ENCODE results near the gene JPH2. TPM values are rescaled to one million over a fixed set of nuclear protein-coding genes. Genes with fewer than 3 reads are reported as not detected.
A peak's percentile ranks its signal among the peaks of the same experiment; 100 is the strongest.

The JPH2 gene
- total and polyA plus RNA-seq, 2 donors = 0.14 to 2.0 TPM

DNA sequence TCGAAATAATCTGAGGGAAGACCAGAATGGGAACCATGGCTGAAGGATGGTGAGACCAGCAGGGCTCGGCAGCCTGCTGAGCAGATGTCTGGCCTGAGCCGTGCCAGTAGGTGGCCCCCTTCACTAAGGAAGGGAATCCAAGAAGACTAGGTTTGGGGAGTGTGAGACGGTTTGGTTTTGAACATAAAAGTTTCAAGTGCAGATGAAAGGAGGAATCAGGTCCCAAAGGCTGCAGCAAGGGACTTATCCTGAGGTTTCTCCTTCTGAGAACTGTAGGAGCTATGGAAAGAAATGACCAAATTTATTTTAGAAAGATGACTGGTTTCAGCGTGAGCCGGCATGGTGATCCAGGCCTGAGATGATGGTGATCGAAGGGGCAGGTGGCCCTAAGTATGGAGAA lies 28.1 kb upstream of the JPH2 start:
- H3K27me3 ChIP-seq (ENCODE audit: control insufficient read depth in 2 of 2, insufficient read depth in 1 of 2, low read length in 1 of 2) = no peaks in the 10 kb centered on the region
- peaks cover 23 to 43% of the 10 kb centered on the region in 2 donors for H3K4me1 ChIP-seq (ENCODE audit: control insufficient read depth in 2 of 2, insufficient read depth in 2 of 2, low read length in 2 of 2)
- DNase-seq (ENCODE audit: low read depth in 6 of 9, low spot score in 9 of 9) = peak in 6 of 9 donors; percentile 52 to 84 (median 66)
- no peaks in the 10 kb centered on the region for H3K9me3 ChIP-seq (ENCODE audit: control insufficient read depth in 2 of 2, insufficient read depth in 1 of 2, low read length in 1 of 2)
- H3K36me3 ChIP-seq (ENCODE audit: control insufficient read depth in 2 of 2, insufficient read depth in 2 of 2, low read length in 1 of 2) = no peaks in the 10 kb centered on the region
- H3K27ac ChIP-seq (ENCODE audit: low read depth in 1 of 2, low read length in 1 of 2) = no peak overlapping the region
- 56% methylated on average over 7 of the region's 7 CpGs for WGBS
- no peak overlapping the region for H3K4me3 ChIP-seq (ENCODE audit: low read length in 2 of 2)

DNA sequence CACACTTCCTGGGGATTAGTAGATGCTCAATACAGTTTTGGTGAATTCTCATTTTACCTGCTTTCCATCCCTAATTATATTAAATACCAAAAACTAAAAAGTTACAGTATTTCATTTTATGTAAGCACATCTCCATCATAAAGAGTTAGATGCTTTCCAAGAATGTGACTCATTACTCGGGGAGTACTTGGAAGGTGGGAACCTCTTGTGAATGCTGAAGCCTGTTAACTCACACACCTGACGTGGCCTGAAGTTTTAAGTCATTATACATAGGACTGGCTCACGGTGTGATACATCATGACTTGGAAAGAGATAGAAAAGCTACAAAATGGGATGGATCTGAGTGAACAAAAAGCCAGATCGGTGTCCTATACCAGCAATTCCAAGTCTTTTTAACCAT lies 25.8 kb upstream of the JPH2 start:
- Histone ChIP-seq H3K27ac (ENCODE audit: low read depth in 1 of 2, low read length in 1 of 2) (no peak overlapping the region), H3K4me1 (ENCODE audit: control insufficient read depth in 2 of 2, insufficient read depth in 2 of 2, low read length in 2 of 2) (peaks cover 19 to 21% of the 10 kb centered on the region in 2 donors), H3K9me3 (ENCODE audit: control insufficient read depth in 2 of 2, insufficient read depth in 1 of 2, low read length in 1 of 2) (no peaks in the 10 kb centered on the region), H3K27me3 (ENCODE audit: control insufficient read depth in 2 of 2, insufficient read depth in 1 of 2, low read length in 1 of 2) (no peaks in the 10 kb centered on the region), H3K36me3 (ENCODE audit: control insufficient read depth in 2 of 2, insufficient read depth in 2 of 2, low read length in 1 of 2) (no peaks in the 10 kb centered on the region), H3K4me3 (ENCODE audit: low read length in 2 of 2) (no peak overlapping the region)
- WGBS = 97% methylated on average over 4 of the region's 4 CpGs
- no peak for DNase-seq (ENCODE audit: low read depth in 6 of 9, low spot score in 9 of 9)

DNA sequence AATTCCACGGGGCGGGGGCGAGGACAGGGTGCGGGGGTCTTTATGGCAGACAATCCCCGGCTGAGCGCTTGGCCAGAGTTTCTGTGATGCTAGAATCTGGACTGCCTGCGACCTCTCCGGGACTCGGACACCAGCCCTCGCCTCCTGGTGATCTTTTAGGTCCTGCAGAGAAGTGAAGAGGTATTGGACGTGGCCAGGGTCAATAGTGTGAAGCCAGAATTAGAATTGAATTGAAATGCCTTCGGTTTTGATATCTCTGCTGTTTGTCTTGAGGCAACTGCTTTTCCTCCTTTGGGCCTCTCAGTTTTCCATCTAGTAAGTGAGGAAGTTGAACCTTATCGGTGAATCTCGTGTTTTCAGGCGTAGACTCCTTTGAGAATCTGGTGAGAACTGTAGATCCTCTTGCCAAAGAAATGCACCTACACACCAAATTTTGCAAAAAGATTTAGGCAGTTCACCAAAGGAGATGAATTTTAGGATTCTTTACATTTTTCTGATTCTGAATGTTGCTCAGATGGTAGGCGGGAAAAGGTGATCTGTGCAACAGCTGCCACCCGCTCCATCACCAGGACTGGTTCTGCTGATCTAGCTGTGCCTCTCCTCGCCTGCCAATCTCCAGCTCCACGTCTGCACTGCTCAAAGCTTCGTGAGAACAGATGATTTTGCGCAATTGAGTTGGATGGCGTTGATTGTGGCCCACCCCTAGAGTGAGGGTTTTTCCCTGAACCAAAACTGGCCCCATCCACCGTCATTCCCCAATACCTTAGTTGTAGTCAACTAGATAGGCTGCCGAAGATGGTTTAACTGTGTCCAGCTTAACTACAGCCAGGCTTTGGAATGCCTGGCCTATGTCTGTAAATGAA lies 24.4 kb upstream of the JPH2 start:
- Histone ChIP-seq H3K9me3 (ENCODE audit: control insufficient read depth in 2 of 2, insufficient read depth in 1 of 2, low read length in 1 of 2) (no peaks in the 10 kb centered on the region), H3K4me1 (ENCODE audit: control insufficient read depth in 2 of 2, insufficient read depth in 2 of 2, low read length in 2 of 2) (peaks cover 11 to 15% of the 10 kb centered on the region in 2 donors), H3K36me3 (ENCODE audit: control insufficient read depth in 2 of 2, insufficient read depth in 2 of 2, low read length in 1 of 2) (peaks cover 1% of the 10 kb centered on the region in 2 donors), H3K27me3 (ENCODE audit: control insufficient read depth in 2 of 2, insufficient read depth in 1 of 2, low read length in 1 of 2) (no peaks in the 10 kb centered on the region), H3K27ac (ENCODE audit: low read depth in 1 of 2, low read length in 1 of 2) (peak overlapping the region; percentile 93 to 96), H3K4me3 (ENCODE audit: low read length in 2 of 2) (peak overlapping the region; percentile 73 to 79)
- DNase-seq (ENCODE audit: low read depth in 6 of 9, low spot score in 9 of 9) = peak in 1 of 9 donors; percentile 16
- 19% methylated on average over 24 of the region's 24 CpGs for WGBS

DNA sequence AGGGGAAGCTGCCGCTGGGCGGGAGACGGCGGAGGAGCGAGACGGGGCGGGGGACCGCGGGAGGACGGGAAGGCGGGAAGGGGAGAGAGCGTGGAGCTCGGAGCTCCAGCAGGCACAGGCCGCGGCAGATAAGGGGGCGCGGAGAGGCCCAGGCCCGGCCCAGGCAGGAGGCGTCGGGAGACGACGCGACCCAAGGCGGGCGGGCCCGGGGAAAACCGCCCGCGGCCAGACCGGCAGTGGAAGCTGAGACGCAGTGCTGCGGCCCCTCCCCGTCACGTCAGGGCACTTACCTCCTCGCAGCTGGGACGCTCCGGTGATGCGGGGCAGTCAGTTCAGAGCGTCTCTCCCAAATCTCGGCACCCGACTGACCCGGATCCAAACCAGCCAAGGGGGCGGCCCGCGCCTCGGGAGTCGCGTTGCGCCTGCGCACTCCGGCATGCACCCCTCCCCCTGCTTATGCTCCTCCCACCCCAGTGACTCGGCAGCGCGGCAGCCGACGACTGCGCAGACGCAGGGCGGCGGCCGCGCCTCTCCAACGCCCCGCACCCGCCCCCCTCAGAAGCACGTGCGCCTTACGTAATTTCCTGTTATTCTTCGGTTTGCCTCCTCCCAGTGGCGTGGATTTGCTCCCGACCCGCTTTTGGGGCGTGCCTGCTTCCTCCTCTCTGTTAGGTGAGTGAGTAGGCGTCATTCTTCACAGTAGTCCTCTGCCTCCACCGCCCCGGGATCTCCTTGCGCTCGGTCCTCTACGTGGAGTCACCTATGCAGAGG lies 23.6 kb upstream of the JPH2 start, which contains the start of gene OSER1:
OSER1 (minus strand) TSS at position 366 of the 771 bp plus-strand sequence. CDS start 3,814 bp downstream, outside the sequence.
- H3K4me3 ChIP-seq (ENCODE audit: low read length in 2 of 2) = peak within 1 kb of the TSS; percentile 73 to 79
- no peaks in the 10 kb centered on the region for H3K9me3 ChIP-seq (ENCODE audit: control insufficient read depth in 2 of 2, insufficient read depth in 1 of 2, low read length in 1 of 2)
- no peaks in the 10 kb centered on the region for H3K27me3 ChIP-seq (ENCODE audit: control insufficient read depth in 2 of 2, insufficient read depth in 1 of 2, low read length in 1 of 2)
- peaks cover 11 to 15% of the 10 kb centered on the region in 2 donors for H3K4me1 ChIP-seq (ENCODE audit: control insufficient read depth in 2 of 2, insufficient read depth in 2 of 2, low read length in 2 of 2)
- H3K36me3 ChIP-seq (ENCODE audit: control insufficient read depth in 2 of 2, insufficient read depth in 2 of 2, low read length in 1 of 2) = peaks cover 6 to 7% of the 10 kb centered on the region in 2 donors
- DNase-seq (ENCODE audit: low read depth in 6 of 9, low spot score in 9 of 9) = peak; percentile 87 to 98 (median 94)
- peak within 1 kb of the TSS; percentile 93 to 96 for H3K27ac ChIP-seq (ENCODE audit: low read depth in 1 of 2, low read length in 1 of 2)
- WGBS = under 1% methylated on average over 79 of the region's 79 CpGs

DNA sequence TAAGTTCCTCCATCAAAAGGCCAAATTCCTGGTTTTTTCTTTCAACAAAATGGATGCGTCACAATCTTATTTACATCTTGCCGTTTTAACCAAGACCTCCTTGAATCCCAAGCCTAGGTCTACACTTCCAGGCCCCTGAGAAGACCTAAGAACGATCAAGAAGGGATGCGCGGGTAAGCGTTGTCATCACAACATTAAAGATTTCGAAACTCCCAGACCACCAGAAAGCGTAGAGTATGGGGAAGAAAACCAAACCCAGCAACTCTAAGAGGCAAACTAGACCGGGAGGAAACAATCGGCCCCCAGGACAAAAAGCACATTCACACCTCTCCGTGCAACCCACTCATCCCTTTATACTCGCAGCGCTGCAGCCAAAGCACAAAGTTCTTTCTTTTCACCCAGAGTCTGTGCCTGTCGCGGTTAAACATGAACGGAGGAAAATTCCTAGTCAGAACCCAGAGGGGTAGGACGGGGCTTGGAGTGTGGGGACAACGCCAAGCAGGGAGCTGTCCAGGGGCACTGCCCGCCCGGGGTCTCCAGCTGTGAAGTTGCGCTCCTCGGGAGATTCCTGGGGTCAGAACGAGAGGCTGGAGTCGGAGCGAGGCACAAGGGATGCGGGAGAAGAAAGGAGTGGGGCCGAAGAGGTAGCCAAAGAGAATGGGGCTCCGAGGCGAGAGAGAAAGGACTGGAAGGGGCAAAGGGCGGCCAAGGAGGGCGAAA lies 22.9 kb upstream of the JPH2 start:
- Histone ChIP-seq H3K4me3 (ENCODE audit: low read length in 2 of 2) (peak overlapping the region; percentile 73 to 79), H3K36me3 (ENCODE audit: control insufficient read depth in 2 of 2, insufficient read depth in 2 of 2, low read length in 1 of 2) (peaks cover 10 to 11% of the 10 kb centered on the region in 2 donors), H3K9me3 (ENCODE audit: control insufficient read depth in 2 of 2, insufficient read depth in 1 of 2, low read length in 1 of 2) (no peaks in the 10 kb centered on the region), H3K27me3 (ENCODE audit: control insufficient read depth in 2 of 2, insufficient read depth in 1 of 2, low read length in 1 of 2) (no peaks in the 10 kb centered on the region), H3K4me1 (ENCODE audit: control insufficient read depth in 2 of 2, insufficient read depth in 2 of 2, low read length in 2 of 2) (peaks cover 8 to 15% of the 10 kb centered on the region in 2 donors), H3K27ac (ENCODE audit: low read depth in 1 of 2, low read length in 1 of 2) (peak overlapping the region; percentile 79 to 91)
- DNase-seq (ENCODE audit: low read depth in 6 of 9, low spot score in 9 of 9) = peak in 3 of 9 donors; percentile 13 to 43 (median 17)
- 1% methylated on average over 31 of the region's 31 CpGs for WGBS

DNA sequence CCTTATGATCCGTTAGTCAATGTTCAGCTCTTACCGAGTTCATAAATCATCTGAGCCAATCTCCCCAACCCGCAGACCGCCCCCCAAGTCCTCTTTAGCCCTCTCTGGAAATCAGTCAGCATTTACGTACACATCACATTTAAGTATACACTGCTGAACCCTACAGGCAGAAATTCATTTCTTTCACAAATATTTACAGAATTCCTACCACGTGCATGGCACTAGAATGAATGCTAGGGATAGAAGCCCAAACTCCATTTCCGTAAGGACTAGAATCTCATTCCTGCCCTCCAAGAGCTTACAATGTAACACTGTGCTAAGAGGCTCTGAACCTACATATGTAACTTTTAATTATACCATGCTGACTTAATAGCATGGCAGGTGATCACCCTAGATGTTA lies 21.8 kb upstream of the JPH2 start:
- H3K27me3 ChIP-seq (ENCODE audit: control insufficient read depth in 2 of 2, insufficient read depth in 1 of 2, low read length in 1 of 2) = no peaks in the 10 kb centered on the region
- DNase-seq (ENCODE audit: low read depth in 6 of 9, low spot score in 9 of 9) = no peak
- peaks cover 8 to 15% of the 10 kb centered on the region in 2 donors for H3K4me1 ChIP-seq (ENCODE audit: control insufficient read depth in 2 of 2, insufficient read depth in 2 of 2, low read length in 2 of 2)
- H3K4me3 ChIP-seq (ENCODE audit: low read length in 2 of 2) = peak overlapping the region in 1 of 2 donors; percentile 73
- no peaks in the 10 kb centered on the region for H3K9me3 ChIP-seq (ENCODE audit: control insufficient read depth in 2 of 2, insufficient read depth in 1 of 2, low read length in 1 of 2)
- peaks cover 12 to 16% of the 10 kb centered on the region in 2 donors for H3K36me3 ChIP-seq (ENCODE audit: control insufficient read depth in 2 of 2, insufficient read depth in 2 of 2, low read length in 1 of 2)
- no peak overlapping the region for H3K27ac ChIP-seq (ENCODE audit: low read depth in 1 of 2, low read length in 1 of 2)
- 56% methylated on average over 7 of the region's 7 CpGs for WGBS

DNA sequence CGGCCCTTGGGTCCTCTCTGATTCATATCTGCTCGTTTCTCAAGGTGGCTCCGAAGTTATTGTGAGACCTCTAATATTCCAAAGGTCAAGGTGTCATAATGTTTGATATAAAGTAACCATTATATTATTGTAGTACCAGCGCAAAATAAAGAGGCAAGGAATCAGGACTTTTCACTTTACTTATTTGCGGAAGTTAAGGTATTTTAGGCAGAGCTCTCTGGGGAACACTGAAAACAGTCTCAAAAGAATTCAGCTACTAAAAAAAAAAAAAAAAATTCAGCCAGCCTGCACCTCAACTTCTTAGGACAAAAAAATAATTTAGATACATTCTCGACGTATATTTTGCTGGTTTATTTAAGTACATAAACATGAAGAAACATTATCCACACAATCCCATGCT lies 21.2 kb upstream of the JPH2 start:
- H3K27me3 ChIP-seq (ENCODE audit: control insufficient read depth in 2 of 2, insufficient read depth in 1 of 2, low read length in 1 of 2) = no peaks in the 10 kb centered on the region
- no peak overlapping the region for H3K27ac ChIP-seq (ENCODE audit: low read depth in 1 of 2, low read length in 1 of 2)
- 85% methylated on average over 7 of the region's 7 CpGs for whole genome bisulfite sequencing
- H3K4me3 ChIP-seq (ENCODE audit: low read length in 2 of 2) = no peak overlapping the region
- H3K4me1 ChIP-seq (ENCODE audit: control insufficient read depth in 2 of 2, insufficient read depth in 2 of 2, low read length in 2 of 2) = peaks cover 8 to 15% of the 10 kb centered on the region in 2 donors
- peaks cover 12 to 16% of the 10 kb centered on the region in 2 donors for H3K36me3 ChIP-seq (ENCODE audit: control insufficient read depth in 2 of 2, insufficient read depth in 2 of 2, low read length in 1 of 2)
- no peaks in the 10 kb centered on the region for H3K9me3 ChIP-seq (ENCODE audit: control insufficient read depth in 2 of 2, insufficient read depth in 1 of 2, low read length in 1 of 2)
- no peak for DNase-seq (ENCODE audit: low read depth in 6 of 9, low spot score in 9 of 9)

DNA sequence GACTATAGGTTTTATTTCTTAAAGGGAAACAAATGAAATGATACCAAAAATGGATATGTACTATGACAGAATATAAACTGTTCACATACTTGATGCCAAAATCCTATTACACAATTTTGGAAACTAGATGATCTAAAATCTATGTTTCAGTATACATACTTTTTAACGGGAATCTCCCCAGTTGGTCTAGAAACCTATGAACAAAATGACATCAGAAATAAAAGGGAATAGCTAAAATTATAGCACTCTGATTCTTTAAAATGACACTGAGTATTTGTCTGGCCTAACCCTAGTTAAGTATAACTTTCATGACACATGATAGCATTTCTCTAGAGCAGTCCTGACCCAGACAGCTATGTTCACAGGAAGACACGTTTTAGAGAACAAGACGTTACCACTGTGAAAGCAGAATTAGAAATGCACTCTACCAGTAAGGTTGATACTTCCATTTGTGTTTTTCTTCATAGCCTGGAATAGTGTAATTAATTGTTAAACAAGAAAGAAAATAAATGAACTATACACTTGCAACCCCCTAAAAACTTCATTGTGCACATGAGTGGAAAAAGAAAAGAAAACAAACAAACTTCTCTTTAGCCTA lies 20.2 kb upstream of the JPH2 start:
- Histone ChIP-seq H3K9me3 (ENCODE audit: control insufficient read depth in 2 of 2, insufficient read depth in 1 of 2, low read length in 1 of 2) (no peaks in the 10 kb centered on the region), H3K4me1 (ENCODE audit: control insufficient read depth in 2 of 2, insufficient read depth in 2 of 2, low read length in 2 of 2) (peaks cover 8 to 15% of the 10 kb centered on the region in 2 donors), H3K4me3 (ENCODE audit: low read length in 2 of 2) (no peak overlapping the region), H3K27ac (ENCODE audit: low read depth in 1 of 2, low read length in 1 of 2) (no peak overlapping the region), H3K36me3 (ENCODE audit: control insufficient read depth in 2 of 2, insufficient read depth in 2 of 2, low read length in 1 of 2) (peaks cover 16 to 18% of the 10 kb centered on the region in 2 donors), H3K27me3 (ENCODE audit: control insufficient read depth in 2 of 2, insufficient read depth in 1 of 2, low read length in 1 of 2) (no peaks in the 10 kb centered on the region)
- DNase-seq (ENCODE audit: low read depth in 6 of 9, low spot score in 9 of 9) = no peak
- 83% methylated on average over 3 of the region's 3 CpGs for WGBS
